ENCODE measurements around the gene MAN2C1. TPM values are rescaled to one million over a fixed set of nuclear protein-coding genes. Genes with fewer than 3 reads are reported as not detected.
A peak's percentile ranks its signal among the peaks of the same experiment; 100 is the strongest.

MAN2C1 gene
- total RNA-seq = 100 to 1,000 TPM; 112 to 259 (median 169) TPM

DNA sequence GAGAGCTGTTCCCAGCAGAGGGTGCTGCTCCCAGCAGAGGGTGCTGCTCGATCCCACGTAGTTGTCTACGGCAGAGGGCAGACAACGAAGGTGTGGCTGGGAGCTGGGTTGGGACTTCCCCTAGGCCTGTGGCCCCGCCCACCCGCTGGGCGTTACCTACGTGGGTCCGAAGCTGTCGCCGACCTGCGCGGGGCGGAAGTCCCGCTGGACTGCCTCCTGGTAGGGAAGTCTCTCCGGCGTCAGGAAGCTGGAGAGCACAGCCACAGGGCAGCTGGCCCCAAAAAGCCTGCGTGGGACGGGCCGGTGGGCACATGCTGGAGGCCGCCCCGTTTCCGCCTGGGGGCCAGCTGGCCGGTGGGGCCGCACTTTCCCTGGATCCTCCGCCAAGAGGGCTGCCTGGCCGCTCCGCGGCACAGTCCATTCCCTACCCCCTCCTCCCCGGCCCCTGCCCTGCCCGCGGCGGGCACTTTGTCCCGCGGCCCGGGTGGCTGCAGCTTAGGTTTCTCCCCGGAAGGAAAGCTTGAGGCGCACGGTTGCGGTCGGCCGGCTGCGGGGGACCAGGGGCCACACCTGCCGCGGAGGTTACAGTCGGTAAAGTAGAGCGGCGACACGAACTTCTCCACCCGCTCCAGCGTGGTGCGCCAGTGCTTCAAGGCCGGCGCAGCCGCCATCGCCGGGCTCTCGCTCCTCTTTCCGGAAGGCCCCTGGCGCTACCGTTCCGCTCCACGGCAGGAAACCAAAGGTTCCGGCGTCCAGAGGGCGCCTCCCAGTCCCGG, at the start of gene MAN2C1:
TSS of gene MAN2C1 (minus strand) at position 695 of the 776 bp plus-strand sequence. CDS start at position 671, 24 bp downstream.
- no peaks in the 10 kb centered on the region for H3K27me3 ChIP-seq
- H3K36me3 ChIP-seq = peaks cover 5% of the 10 kb centered on the region
- peak; percentile 73 to 83 (median 80) for TF ChIP-seq POLR2AphosphoS5 (IDR thresholded peaks at IDR 0.05)
- no peak for TF ChIP-seq POLR2A (IDR thresholded peaks at IDR 0.05)
- peak; percentile 23 to 80 (median 63) for TF ChIP-seq CTCF (IDR thresholded peaks at IDR 0.05)
- peak within 1 kb of the TSS; percentile 97 to 99 for H3K27ac ChIP-seq
- DNase-seq (ENCODE audit: low spot score in 2 of 2) = peak; percentile 94 to 96
- H3K4me1 ChIP-seq = peaks cover 6 to 8% of the 10 kb centered on the region in 2 donors
- no peaks in the 10 kb centered on the region for H3K9me3 ChIP-seq
- intact Hi-C loops (cut with DNase I; ENCODE audit: low total_unique reads) = no loop called here
- peak within 1 kb of the TSS; percentile 97 to 99 (median 98) for H3K4me3 ChIP-seq

DNA sequence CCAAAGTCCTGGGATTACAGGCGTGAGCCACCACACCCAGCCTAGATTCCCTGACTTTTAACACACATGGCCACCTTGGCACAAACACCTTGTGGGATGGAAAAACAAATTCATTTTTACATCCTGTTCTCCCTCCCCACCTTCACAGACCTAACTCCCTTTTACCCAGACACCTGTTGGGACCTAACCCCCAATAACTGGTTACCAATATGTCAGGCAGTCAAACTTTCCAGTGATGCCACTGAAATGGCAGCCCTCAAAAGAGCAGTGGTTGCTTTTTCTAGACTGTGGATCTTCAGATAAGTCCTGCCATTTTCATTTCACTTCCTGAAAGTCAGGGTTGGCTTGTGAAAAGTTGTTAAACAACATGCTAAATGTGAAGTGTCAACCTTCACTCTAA, 48.2 kb upstream of the MAN2C1 start:
- H3K9me3 ChIP-seq = no peaks in the 10 kb centered on the region
- no peak for DNase-seq (ENCODE audit: low spot score in 2 of 2)
- H3K4me3 ChIP-seq = no peak overlapping the region
- H3K27ac ChIP-seq = peak overlapping the region; percentile 24 to 50
- TF ChIP-seq POLR2AphosphoS5 (IDR thresholded peaks at IDR 0.05) = no peak
- no peak for TF ChIP-seq CTCF (IDR thresholded peaks at IDR 0.05)
- TF ChIP-seq POLR2A (IDR thresholded peaks at IDR 0.05) = no peak
- no peaks in the 10 kb centered on the region for H3K27me3 ChIP-seq
- peaks cover 5% of the 10 kb centered on the region for H3K36me3 ChIP-seq
- no peaks in the 10 kb centered on the region for H3K4me1 ChIP-seq
- intact Hi-C loops (cut with DNase I; ENCODE audit: low total_unique reads) = no loop called here

DNA sequence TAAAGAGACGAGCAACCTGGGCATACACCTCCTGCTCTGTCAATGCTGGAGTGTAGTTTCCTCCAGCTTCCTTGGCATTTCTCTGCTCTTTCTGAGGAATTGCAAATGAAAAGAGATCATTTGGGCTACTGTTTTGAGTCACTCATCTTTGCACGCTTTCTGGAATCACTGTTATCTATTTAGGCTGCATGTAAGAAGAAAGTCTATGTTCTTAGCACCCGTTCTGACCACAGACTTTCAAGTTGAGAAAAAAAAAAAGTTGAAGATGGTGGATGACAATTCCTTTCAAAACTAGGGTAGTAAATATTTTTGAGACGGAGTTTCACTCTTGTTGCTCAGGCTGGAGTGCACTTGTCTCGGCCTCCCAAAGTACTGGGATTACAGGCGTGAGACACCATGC, 41.8 kb upstream of the MAN2C1 start:
- DNase-seq (ENCODE audit: low spot score in 2 of 2) = no peak
- H3K4me1 ChIP-seq = no peaks in the 10 kb centered on the region

GRCh38 chr15:75407083-75407482, 38.7 kb upstream of the MAN2C1 start:
- intact Hi-C loops (cut with DNase I; ENCODE audit: low total_unique reads) = no loop called here
- Histone ChIP-seq H3K27me3 (no peaks in the 10 kb centered on the region), H3K27ac (no peak overlapping the region), H3K4me3 (no peak overlapping the region), H3K4me1 (no peaks in the 10 kb centered on the region), H3K9me3 (no peaks in the 10 kb centered on the region), H3K36me3 (peaks cover 3% of the 10 kb centered on the region)
- no peak for TF ChIP-seq POLR2AphosphoS5 (IDR thresholded peaks at IDR 0.05)
- no peak for TF ChIP-seq POLR2A (IDR thresholded peaks at IDR 0.05)
- no peak for TF ChIP-seq CTCF (IDR thresholded peaks at IDR 0.05)
- DNase-seq (ENCODE audit: low spot score in 2 of 2) = no peak

More for the DNA sequence above, 41.8 kb upstream of the MAN2C1 start:
- TF ChIP-seq CTCF (IDR thresholded peaks at IDR 0.05) = no peak
- TF ChIP-seq POLR2AphosphoS5 (IDR thresholded peaks at IDR 0.05) = no peak
- TF ChIP-seq POLR2A (IDR thresholded peaks at IDR 0.05) = no peak
- Histone ChIP-seq H3K27me3 (no peaks in the 10 kb centered on the region), H3K4me3 (no peak overlapping the region), H3K27ac (no peak overlapping the region), H3K36me3 (peaks cover 3% of the 10 kb centered on the region), H3K9me3 (no peaks in the 10 kb centered on the region)
- intact Hi-C loops (cut with DNase I; ENCODE audit: low total_unique reads) = loop anchor here (5.0 kb wide), 1 partner anchor 72 kb away; no protein-coding TSS in a partner anchor

DNA sequence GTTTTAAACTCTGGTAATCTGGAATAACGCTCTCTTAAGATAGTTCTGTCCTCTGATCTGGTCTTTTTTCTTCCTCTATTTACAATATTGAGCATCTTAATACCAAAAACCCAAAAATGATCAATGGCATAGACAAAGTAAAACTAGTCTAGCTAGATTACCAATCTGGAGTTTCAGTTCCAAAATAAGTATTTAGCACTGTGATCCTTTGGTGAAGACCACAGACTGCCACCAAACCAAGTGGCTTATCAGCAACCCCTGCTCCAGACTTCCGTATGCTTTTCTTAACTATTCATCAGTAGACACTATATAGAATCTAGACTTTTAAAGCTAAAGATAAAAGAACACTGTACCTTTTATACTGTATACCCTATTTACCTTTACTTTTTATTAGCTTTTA, 35.5 kb upstream of the MAN2C1 start:
- DNase-seq (ENCODE audit: low spot score in 2 of 2) = no peak
- Histone ChIP-seq H3K36me3 (no peaks in the 10 kb centered on the region), H3K4me3 (no peak overlapping the region), H3K4me1 (no peaks in the 10 kb centered on the region), H3K9me3 (no peaks in the 10 kb centered on the region), H3K27ac (no peak overlapping the region), H3K27me3 (no peaks in the 10 kb centered on the region)
- intact Hi-C loops (cut with DNase I; ENCODE audit: low total_unique reads) = no loop called here
- TF ChIP-seq POLR2AphosphoS5 (IDR thresholded peaks at IDR 0.05) = no peak
- TF ChIP-seq CTCF (IDR thresholded peaks at IDR 0.05) = no peak
- no peak for TF ChIP-seq POLR2A (IDR thresholded peaks at IDR 0.05)

Data from breast epithelium (tissue), 4 donors.